GM18507 (cell line): ENCODE measurements around the gene GAGE2A.
"Not testable (repeated sequence)": the region's sequence is repeated elsewhere in the genome, so short reads cannot be mapped to it uniquely, and the experiment has no call there.

Experiments used
- DNase-seq: peaks from one replicate; pipeline ENCODE4 v3.0.0; 2011; ENCODE audit warnings: low read depth; ENCODE audit not compliant: insufficient read length; ENCODE audit errors: extremely low spot score
- FAIRE-seq: peaks from 2 replicates; lab custom pipeline; 2011; peaks lifted over from hg19 to GRCh38; lab: Jason Lieb, UNC

Gene GAGE2A, protein sequence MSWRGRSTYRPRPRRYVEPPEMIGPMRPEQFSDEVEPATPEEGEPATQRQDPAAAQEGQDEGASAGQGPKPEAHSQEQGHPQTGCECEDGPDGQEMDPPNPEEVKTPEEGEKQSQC

DNA sequence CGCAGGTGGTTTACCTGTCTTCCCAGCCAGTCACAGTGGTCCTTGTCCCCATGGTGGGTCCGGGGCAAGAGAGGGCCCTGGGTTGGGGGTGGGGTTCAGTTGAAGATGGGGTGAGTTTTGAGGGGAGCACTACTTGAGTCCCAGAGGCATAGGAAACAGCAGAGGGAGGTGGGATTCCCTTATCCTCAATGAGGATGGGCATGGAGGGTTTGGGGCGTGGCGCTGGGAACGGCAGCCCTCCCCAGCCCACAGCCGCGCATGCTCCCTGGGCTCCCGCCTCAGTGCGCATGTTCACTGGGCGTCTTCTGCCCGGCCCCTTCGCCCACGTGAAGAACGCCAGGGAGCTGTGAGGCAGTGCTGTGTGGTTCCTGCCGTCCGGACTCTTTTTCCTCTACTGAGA lies at the start of gene GAGE2A:
Gene GAGE2A (plus strand): TSS at position 301 of the 400 bp plus-strand sequence. CDS start 1,155 bp downstream, outside the sequence.
- not testable (repeated sequence) for DNase-seq, FAIRE-seq

DNA sequence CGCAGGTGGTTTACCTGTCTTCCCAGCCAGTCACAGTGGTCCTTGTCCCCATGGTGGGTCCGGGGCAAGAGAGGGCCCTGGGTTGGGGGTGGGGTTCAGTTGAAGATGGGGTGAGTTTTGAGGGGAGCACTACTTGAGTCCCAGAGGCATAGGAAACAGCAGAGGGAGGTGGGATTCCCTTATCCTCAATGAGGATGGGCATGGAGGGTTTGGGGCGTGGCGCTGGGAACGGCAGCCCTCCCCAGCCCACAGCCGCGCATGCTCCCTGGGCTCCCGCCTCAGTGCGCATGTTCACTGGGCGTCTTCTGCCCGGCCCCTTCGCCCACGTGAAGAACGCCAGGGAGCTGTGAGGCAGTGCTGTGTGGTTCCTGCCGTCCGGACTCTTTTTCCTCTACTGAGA lies 47.9 kb upstream of the GAGE2A start, which contains the start of gene GAGE12D:
Gene GAGE12D (plus strand): TSS at position 301 of the 400 bp plus-strand sequence. CDS start 1,155 bp downstream, outside the sequence.
- DNase-seq, FAIRE-seq: not testable (repeated sequence)

DNA sequence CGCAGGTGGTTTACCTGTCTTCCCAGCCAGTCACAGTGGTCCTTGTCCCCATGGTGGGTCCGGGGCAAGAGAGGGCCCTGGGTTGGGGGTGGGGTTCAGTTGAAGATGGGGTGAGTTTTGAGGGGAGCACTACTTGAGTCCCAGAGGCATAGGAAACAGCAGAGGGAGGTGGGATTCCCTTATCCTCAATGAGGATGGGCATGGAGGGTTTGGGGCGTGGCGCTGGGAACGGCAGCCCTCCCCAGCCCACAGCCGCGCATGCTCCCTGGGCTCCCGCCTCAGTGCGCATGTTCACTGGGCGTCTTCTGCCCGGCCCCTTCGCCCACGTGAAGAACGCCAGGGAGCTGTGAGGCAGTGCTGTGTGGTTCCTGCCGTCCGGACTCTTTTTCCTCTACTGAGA lies 38.3 kb upstream of the GAGE2A start, which contains the start of gene GAGE12E:
Gene GAGE12E (plus strand): TSS at position 301 of the 400 bp plus-strand sequence. CDS start 1,155 bp downstream, outside the sequence.
- not testable (repeated sequence) for FAIRE-seq, DNase-seq

DNA sequence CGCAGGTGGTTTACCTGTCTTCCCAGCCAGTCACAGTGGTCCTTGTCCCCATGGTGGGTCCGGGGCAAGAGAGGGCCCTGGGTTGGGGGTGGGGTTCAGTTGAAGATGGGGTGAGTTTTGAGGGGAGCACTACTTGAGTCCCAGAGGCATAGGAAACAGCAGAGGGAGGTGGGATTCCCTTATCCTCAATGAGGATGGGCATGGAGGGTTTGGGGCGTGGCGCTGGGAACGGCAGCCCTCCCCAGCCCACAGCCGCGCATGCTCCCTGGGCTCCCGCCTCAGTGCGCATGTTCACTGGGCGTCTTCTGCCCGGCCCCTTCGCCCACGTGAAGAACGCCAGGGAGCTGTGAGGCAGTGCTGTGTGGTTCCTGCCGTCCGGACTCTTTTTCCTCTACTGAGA lies 28.8 kb upstream of the GAGE2A start, which contains the start of gene GAGE12F:
Gene GAGE12F (plus strand): TSS at position 301 of the 400 bp plus-strand sequence. CDS start 1,155 bp downstream, outside the sequence.
- FAIRE-seq, DNase-seq: not testable (repeated sequence)

DNA sequence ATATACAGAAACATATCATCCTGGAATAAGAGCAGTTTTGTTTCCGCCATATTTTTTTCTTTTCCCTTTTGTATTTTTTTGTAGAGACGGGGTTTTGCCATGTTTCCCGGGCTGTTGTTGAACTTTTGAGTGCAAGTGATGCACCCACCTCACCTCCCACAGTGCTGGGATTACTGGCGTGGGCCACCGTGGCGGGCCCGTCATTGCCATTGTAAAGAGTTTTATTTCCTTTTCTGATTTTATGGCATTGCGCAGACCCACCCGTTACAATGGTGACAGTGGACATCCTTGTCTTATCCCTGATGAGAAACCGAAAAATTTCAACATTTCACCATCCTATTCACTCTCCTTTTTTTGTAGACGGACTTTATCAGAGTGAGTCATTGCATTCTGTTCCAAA lies 20.6 kb upstream of the GAGE2A start:
- not testable (repeated sequence) for FAIRE-seq, DNase-seq

DNA sequence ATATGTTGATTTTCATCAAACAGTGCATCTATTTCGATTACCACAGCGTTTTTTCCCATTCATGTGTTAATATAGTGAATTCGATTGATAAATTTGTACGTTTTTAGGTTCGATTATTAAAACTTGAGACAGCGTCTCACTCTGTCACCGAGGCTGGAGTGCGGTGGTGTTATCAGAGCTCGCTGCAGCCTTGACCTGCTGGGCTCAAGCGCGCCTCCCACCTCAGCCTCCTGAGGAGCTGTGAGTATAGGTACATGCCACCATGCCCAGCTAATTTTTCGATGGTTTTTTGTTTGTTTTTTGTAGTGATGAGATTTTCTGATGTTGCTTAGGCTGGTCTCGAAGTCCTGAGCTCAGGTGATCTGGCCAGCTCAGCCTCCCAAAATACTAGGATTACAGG lies 20.1 kb upstream of the GAGE2A start:
- not testable (repeated sequence) for FAIRE-seq

DNA sequence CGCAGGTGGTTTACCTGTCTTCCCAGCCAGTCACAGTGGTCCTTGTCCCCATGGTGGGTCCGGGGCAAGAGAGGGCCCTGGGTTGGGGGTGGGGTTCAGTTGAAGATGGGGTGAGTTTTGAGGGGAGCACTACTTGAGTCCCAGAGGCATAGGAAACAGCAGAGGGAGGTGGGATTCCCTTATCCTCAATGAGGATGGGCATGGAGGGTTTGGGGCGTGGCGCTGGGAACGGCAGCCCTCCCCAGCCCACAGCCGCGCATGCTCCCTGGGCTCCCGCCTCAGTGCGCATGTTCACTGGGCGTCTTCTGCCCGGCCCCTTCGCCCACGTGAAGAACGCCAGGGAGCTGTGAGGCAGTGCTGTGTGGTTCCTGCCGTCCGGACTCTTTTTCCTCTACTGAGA lies 19.2 kb upstream of the GAGE2A start, which contains the start of gene GAGE12G:
Gene GAGE12G (plus strand): TSS at position 301 of the 400 bp plus-strand sequence. CDS start 1,155 bp downstream, outside the sequence.
- not testable (repeated sequence) for FAIRE-seq, DNase-seq

More for the DNA sequence above, 20.1 kb upstream of the GAGE2A start:
- DNase-seq = not testable (repeated sequence)

DNA sequence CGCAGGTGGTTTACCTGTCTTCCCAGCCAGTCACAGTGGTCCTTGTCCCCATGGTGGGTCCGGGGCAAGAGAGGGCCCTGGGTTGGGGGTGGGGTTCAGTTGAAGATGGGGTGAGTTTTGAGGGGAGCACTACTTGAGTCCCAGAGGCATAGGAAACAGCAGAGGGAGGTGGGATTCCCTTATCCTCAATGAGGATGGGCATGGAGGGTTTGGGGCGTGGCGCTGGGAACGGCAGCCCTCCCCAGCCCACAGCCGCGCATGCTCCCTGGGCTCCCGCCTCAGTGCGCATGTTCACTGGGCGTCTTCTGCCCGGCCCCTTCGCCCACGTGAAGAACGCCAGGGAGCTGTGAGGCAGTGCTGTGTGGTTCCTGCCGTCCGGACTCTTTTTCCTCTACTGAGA lies 9.6 kb upstream of the GAGE2A start, which contains the start of gene GAGE12H:
Gene GAGE12H (plus strand): TSS at position 301 of the 400 bp plus-strand sequence. CDS start 1,155 bp downstream, outside the sequence.
- DNase-seq, FAIRE-seq: not testable (repeated sequence)

DNA sequence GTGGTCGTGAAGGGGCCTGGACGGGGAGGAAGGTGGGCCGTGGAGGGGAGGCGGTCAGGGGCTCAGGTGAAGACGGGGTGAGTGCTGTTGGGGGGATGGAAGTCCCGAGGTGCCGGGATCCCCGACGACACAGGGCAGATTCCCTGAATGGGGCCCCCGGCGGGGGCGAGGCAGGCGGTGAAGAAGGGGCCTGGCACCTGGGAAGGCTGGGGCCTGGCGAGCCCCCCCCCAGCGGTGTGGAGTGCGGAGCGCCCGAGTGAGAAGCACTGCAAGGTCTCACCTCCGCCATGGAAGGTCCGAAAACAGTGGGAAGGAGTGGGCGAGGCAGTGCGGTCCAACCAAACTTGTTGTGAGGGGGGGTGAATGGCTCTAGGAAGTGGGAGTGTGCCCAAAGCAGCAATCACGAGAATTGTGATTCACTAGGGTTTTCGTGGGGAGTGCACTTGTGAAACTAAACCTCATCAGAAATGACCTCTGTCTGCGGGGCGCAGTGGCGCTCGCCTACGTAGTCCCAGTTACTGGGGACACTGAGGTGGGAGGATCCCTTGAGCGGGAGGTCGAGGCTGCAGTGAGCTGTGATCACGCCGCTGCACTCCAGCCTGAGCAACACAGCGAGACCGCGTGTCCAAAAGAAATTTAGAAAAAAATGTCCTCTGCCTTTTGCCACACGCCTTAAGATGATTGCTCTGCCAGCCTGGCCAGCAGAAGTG lies 628 bp downstream of the GAGE2A start:
- DNase-seq, FAIRE-seq: not testable (repeated sequence)

DNA sequence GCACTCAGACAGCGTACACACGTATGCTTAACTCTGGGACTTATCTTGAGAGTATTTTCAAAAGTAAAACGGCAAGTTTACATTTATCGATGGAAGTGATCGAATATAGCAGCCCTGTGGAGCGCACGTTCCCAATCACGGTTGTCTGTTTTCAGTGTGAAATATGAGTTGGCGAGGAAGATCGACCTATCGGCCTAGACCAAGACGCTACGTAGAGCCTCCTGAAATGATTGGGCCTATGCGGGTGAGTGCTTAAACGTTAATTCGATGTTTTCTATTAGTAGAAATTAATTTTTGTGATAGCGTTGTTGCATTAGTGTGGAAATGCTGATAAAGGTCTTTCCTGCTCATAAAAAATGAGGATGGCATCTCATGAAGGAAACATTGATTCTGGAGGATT lies 1.2 kb downstream of the GAGE2A start:
- DNase-seq, FAIRE-seq: not testable (repeated sequence)

DNA sequence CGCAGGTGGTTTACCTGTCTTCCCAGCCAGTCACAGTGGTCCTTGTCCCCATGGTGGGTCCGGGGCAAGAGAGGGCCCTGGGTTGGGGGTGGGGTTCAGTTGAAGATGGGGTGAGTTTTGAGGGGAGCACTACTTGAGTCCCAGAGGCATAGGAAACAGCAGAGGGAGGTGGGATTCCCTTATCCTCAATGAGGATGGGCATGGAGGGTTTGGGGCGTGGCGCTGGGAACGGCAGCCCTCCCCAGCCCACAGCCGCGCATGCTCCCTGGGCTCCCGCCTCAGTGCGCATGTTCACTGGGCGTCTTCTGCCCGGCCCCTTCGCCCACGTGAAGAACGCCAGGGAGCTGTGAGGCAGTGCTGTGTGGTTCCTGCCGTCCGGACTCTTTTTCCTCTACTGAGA lies 9.4 kb downstream of the GAGE2A start, which contains the start of gene GAGE1:
Gene GAGE1 (plus strand): TSS at position 301 of the 400 bp plus-strand sequence. CDS start 1,155 bp downstream, outside the sequence.
- FAIRE-seq, DNase-seq: not testable (repeated sequence)

DNA sequence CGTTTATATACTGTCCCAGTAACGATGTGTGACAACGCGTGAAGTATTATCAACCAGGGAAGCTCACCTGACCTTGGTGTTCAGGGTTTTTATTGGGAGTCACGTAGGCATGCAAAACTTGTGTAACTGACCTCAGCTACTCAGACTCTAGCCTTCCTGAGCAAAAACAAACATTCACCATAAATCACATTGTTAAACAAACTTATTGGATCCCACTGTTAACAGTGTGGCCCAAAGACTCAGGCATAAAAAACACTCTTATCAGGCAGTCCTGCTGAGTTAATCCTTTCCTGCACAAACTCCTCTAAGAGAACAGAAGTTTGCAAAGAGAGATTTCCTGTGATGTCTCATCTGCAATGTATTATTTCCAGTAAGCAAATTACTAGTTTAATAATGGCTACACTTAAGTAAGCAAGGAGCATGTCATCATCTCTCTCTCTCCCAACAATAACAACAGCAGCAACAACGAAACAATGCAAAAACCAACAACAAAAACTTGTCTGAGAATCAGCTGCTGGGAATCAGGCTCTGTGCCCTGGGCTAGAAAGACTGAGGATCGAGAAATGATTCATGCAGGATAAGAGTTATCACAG lies 21.5 kb downstream of the GAGE2A start:
- DNase-seq (no peak), FAIRE-seq (no peak)

DNA sequence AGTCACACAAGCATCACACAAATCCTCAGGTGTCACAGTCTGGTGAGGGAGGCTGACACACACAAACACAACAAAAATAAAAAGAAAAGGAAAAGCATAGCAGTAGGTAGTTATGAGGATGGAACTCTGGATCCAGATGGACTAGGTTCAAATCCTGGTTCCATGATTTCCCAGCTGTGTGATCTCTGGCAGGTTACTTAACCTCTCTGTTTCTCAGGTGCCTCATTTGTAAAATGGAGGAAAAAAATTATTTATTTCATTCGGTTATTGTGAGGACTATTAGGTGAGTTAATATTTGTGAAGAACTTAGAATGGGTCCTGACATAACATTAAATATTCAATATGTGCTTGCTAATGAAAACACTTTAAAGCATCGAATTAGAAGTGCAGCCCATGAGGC lies 29.3 kb downstream of the GAGE2A start:
- DNase-seq (no peak), FAIRE-seq (no peak)

DNA sequence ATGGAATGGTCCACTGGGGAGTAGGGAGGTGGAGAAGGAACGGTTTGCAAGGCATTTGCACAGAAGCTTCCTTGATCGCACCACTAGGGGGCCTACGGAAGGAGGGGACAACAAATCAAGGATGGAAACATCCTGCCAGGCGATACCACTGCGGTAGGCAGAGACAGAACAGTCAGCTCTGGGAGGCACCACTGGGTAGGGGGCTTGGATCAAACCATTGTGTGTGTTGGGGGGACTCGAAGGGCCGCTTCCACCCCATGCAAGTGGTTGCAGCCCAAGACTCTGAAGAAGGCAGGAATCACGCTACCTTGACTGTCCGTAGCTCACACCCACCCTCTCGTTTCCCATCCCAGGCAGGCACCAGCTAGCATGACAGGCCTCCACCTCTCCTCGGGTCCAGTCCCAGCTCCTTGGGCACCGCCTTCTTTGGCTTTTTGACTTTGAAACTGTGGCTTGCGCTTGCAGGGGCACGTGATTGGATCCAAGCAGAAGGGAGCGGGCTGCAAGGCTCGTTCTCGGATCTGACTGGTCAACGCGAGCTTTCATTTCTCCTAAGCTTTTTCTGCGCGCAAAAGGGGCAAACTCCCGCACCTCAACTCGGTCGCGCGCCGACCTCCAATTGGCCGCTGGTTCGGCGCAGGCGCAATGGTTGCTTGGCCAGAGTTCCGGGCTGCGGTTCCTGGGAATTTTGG lies 37.9 kb downstream of the GAGE2A start:
- no peak for DNase-seq
- FAIRE-seq = no peak

DNA sequence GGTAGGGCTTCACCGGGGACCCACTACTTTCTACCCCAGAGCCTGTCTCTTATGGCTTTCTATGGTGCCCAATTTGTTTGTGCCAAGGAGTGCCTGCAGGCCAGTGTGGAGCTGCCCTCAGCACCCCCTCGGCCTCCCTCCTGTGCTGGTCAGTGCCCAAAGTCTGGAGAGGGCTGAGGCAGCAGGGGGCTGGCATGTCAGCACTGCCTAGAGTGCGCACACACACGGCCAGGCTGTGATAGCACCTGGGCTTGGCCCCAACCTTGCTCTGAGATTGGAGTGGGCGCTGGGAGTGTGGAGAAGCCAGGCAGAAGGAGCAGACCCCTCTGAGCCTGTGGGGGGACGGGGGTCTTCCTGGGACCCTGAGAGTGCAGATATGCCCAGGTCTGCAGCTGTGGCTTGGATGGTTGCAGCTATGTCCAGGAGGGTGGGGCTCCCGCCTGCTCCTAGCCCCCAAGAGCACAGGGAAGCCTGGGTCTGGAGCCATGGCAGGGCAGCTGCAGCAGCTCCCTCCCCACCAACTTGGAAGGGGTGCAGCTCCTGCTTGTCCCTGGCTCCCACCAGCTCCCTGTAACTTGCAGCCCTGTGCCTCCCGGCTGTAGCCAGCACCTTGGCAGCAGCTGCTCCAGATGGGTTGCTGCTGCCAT lies 55.8 kb downstream of the GAGE2A start:
- no peak for FAIRE-seq
- DNase-seq = no peak
